H9 (cell line): ENCODE measurements around the gene JAG1. TPM values are rescaled to one million over a fixed set of nuclear protein-coding genes. Genes with fewer than 3 reads are reported as not detected.
A peak's percentile ranks its signal among the peaks of the same experiment; 100 is the strongest.

Experiments used
- DNase-seq: peaks from one replicate; pipeline ENCODE4 v3.0.0-alpha.2; 2017
- H2AFZ ChIP-seq: one replicate; pipeline ENCODE4 v1.6.1; 2013; ENCODE audit warnings: mild to moderate bottlenecking, low read length, control low read depth, moderate library complexity
- H2AK5ac ChIP-seq: 2 replicates; pipeline ENCODE4 v1.6.1; 2013; ENCODE audit warnings: low read length, control low read depth, mixed read lengths; ENCODE audit not compliant: insufficient read length
- H2BK120ac ChIP-seq: one replicate; pipeline ENCODE4 v1.6.1; 2013; ENCODE audit warnings: low read depth, mild to moderate bottlenecking, low read length, control low read depth, inconsistent platforms; ENCODE audit not compliant: poor library complexity, severe bottlenecking
- H2BK12ac ChIP-seq: 2 replicates; pipeline ENCODE4 v1.6.1; 2013; ENCODE audit warnings: low read length, control low read depth, mixed read lengths, low read depth; ENCODE audit not compliant: insufficient read length
- H2BK15ac ChIP-seq: 2 replicates; pipeline ENCODE4 v1.6.1; 2013; ENCODE audit warnings: low read depth, low read length, control low read depth
- H2BK20ac ChIP-seq: one replicate; pipeline ENCODE4 v1.6.1; 2013; ENCODE audit warnings: low read depth, mild to moderate bottlenecking, low read length, control low read depth, inconsistent platforms; ENCODE audit not compliant: poor library complexity, severe bottlenecking
- H2BK5ac ChIP-seq: 2 replicates; pipeline ENCODE4 v1.6.1; 2013; ENCODE audit warnings: low read length, control low read depth, mixed read lengths; ENCODE audit not compliant: insufficient read length
- H3K14ac ChIP-seq: 2 replicates; pipeline ENCODE4 v1.6.1; 2013; ENCODE audit warnings: low read length, control low read depth; ENCODE audit not compliant: insufficient read depth
- H3K18ac ChIP-seq: 2 replicates; pipeline ENCODE4 v1.6.1; 2013; ENCODE audit warnings: low read depth, mild to moderate bottlenecking, mixed read lengths, low read length, control low read depth; ENCODE audit not compliant: insufficient read length
- H3K23ac ChIP-seq: 2 replicates; pipeline ENCODE4 v1.6.1; 2013; ENCODE audit warnings: low read length, control low read depth, mixed read lengths, low read depth; ENCODE audit not compliant: insufficient read length
- H3K23me2 ChIP-seq: 2 replicates; pipeline ENCODE4 v1.6.1; 2013; ENCODE audit warnings: low read depth, mild to moderate bottlenecking, mixed read lengths, low read length, control low read depth; ENCODE audit not compliant: insufficient read length, poor library complexity, severe bottlenecking
- H3K27ac ChIP-seq: 2 replicates; pipeline ENCODE4 v1.5.1; 2013; ENCODE audit warnings: low read length, control low read depth, mixed read lengths, low read depth; ENCODE audit not compliant: insufficient read length
- H3K27me3 ChIP-seq: 2 replicates; pipeline ENCODE4 v1.6.1; 2013; ENCODE audit warnings: low read length, control low read depth, inconsistent platforms; ENCODE audit not compliant: insufficient read depth
- H3K4ac ChIP-seq: 2 replicates; pipeline ENCODE4 v1.6.1; 2013; ENCODE audit warnings: low read depth, mild to moderate bottlenecking, control low read depth, inconsistent platforms, low read length, moderate library complexity
- H3K4me1 ChIP-seq: 2 replicates; pipeline ENCODE4 v1.6.1; 2013; ENCODE audit warnings: low read length, control low read depth, inconsistent platforms; ENCODE audit not compliant: insufficient read depth
- H3K4me2 ChIP-seq: 2 replicates; pipeline ENCODE4 v1.6.1; 2013; ENCODE audit warnings: low read length, control low read depth, mixed read lengths; ENCODE audit not compliant: insufficient read length, insufficient read depth
- H3K56ac ChIP-seq: 2 replicates; pipeline ENCODE4 v1.6.1; 2013; ENCODE audit warnings: low read depth, mild to moderate bottlenecking, mixed read lengths, low read length, control low read depth; ENCODE audit not compliant: insufficient read length
- H3K79me1 ChIP-seq: 2 replicates; pipeline ENCODE4 v1.6.1; 2013; ENCODE audit warnings: low read depth, mild to moderate bottlenecking, moderate library complexity, low read length, control low read depth, inconsistent platforms; ENCODE audit not compliant: insufficient read depth, poor library complexity, severe bottlenecking
- H3K79me2 ChIP-seq: 2 replicates; pipeline ENCODE4 v1.6.1; 2013; ENCODE audit warnings: low read length, control low read depth, inconsistent platforms; ENCODE audit not compliant: insufficient read depth
- H3K9ac ChIP-seq: 2 replicates; pipeline ENCODE4 v1.6.1; 2013; ENCODE audit warnings: low read length, control low read depth, mixed read lengths; ENCODE audit not compliant: insufficient read length; ENCODE audit errors: extremely low read depth
- H3K9me3 ChIP-seq: one replicate; pipeline ENCODE4 v1.6.1; 2013; ENCODE audit warnings: low read depth, low read length, inconsistent platforms; ENCODE audit not compliant: control insufficient read depth
- H3T11ph ChIP-seq: one replicate; pipeline ENCODE4 v1.6.1; 2013; ENCODE audit warnings: mild to moderate bottlenecking, low read length, control low read depth, inconsistent platforms
- H4K20me1 ChIP-seq: one replicate; pipeline ENCODE4 v1.6.1; 2013; ENCODE audit not compliant: control insufficient read depth, insufficient read length, insufficient read depth
- H4K5ac ChIP-seq: 2 replicates; pipeline ENCODE4 v1.6.1; 2013; ENCODE audit warnings: low read depth, mild to moderate bottlenecking, mixed read lengths, low read length, control low read depth; ENCODE audit not compliant: insufficient read length
- H4K8ac ChIP-seq: replicated peaks from 2 replicates; pipeline ENCODE4 v1.6.1; 2013; ENCODE audit warnings: low read length, control low read depth, mixed read lengths, low read depth; ENCODE audit not compliant: insufficient read length
- H4K91ac ChIP-seq: 2 replicates; pipeline ENCODE4 v1.6.1; 2013; ENCODE audit warnings: low read depth, mild to moderate bottlenecking, moderate library complexity, mixed read lengths, low read length, control low read depth; ENCODE audit not compliant: insufficient read length
- H3K27ac Mint-ChIP-seq, 3 experiments: 2 replicates in 2 of 3; 3 replicates in 1 of 3; pipeline ENCODE4 v1.8.0; 2020 to 2021; ENCODE audit warnings: mixed read lengths in 3 of 3, mild to moderate bottlenecking in 1 of 3, moderate library complexity in 1 of 3
- H3K27me3 Mint-ChIP-seq: 2 replicates; pipeline ENCODE4 v1.8.0; 2021; ENCODE audit warnings: low read depth, mild to moderate bottlenecking, moderate library complexity, mixed read lengths
- H3K36me3 Mint-ChIP-seq, 3 experiments: 2 replicates in 2 of 3; 3 replicates in 1 of 3; pipeline ENCODE4 v1.8.0; 2020 to 2021; ENCODE audit warnings: low read depth in 3 of 3, mixed read lengths in 3 of 3; ENCODE audit not compliant: insufficient read depth in 1 of 3
- H3K4me1 Mint-ChIP-seq, 2 experiments: 2 replicates each; pipeline ENCODE4 v1.8.0; 2020; ENCODE audit warnings: mixed read lengths in 2 of 2
- H3K4me3 Mint-ChIP-seq, 2 experiments: 2 replicates in 1 of 2; 3 replicates in 1 of 2; pipeline ENCODE4 v1.8.0; 2020 to 2021; ENCODE audit warnings: mild to moderate bottlenecking in 2 of 2, mixed read lengths in 2 of 2, moderate library complexity in 1 of 2
- H3K9me3 Mint-ChIP-seq, 2 experiments: 2 replicates in 1 of 2; 3 replicates in 1 of 2; pipeline ENCODE4 v1.8.0; 2020; ENCODE audit warnings: mild to moderate bottlenecking in 2 of 2, mixed read lengths in 2 of 2, moderate library complexity in 1 of 2
- WGBS: extraction: QIAGEN DNeasy Blood & Tissue Kit; methylation state at CpG from one replicate; pipeline ENCODE4 v1.1.7; 2013; ENCODE audit warnings: missing lambda C conversion rate, low lambda C conversion rate, mixed read lengths; ENCODE audit not compliant: insufficient read length; ENCODE audit errors: extremely low coverage; 5-methylcytosine and 5-hydroxymethylcytosine counted together
- total RNA-seq: library from RNA; stranded (reverse); gene quantifications from 2 replicates; pipeline ENCODE4 v1.2.1, GENCODE V29; 2021
- TF ChIP-seq, protein P1 (sequence below): fragments of 200-600 bp; sonication (generic); conservative IDR thresholded peaks from 3 replicates; pipeline ENCODE4 v1.8.0; 2021; ENCODE audit warnings: antibody characterized with exemption, mild to moderate bottlenecking

JAG1 gene
- total RNA-seq, 1 experiment from 2014 or later: 58.1 TPM

DNA sequence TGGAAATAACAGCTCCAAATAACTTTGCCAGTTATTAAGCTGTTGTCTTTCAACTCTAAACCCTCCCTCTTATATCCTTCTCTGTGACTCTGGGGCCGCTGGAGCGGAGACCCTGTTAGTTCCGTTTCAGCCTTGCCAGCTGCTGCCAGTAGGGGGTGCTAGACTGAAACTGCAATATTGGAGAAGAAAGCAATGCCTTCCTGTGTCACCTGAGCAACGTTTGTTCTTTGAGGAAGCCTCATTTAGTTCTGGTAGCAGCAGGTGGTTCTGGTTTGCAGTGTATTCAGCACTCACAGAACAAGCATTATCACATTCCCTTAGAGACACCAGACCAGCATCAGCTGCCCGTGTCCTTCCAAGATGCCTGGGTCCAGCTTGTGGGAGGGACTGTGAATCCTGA is 22.9 kb upstream of the JAG1 start:
- Mint-ChIP-seq H3K4me1 (peaks cover 3 to 6% of the 10 kb centered on the region in 2 experiments; a peak in 3 of 4 replicates), H3K36me3 (0 out of 7 replicates have a peak, but pooled peaks cover 0 to 2% (median 0%) of the 10 kb centered on the region in 3 experiments), H3K27ac (no peak overlapping the region), H3K9me3 (no peaks in the 10 kb centered on the region; a peak in 1 of 5 replicates), H3K27me3 (no peaks in the 10 kb centered on the region), H3K4me3 (no peak overlapping the region)
- Histone ChIP-seq H3K23ac (no peak overlapping the region), H3K9ac (no peak overlapping the region), H3K4me1 (0 out of 2 replicates have a peak, but pooled peaks cover 2% of the 10 kb centered on the region), H3K23me2 (no peaks in the 10 kb centered on the region), H2AFZ (no peak overlapping the region), H3K56ac (no peak overlapping the region), H3K18ac (no peak overlapping the region), H3K79me2 (no peaks in the 10 kb centered on the region), H2BK120ac (no peak overlapping the region), H4K8ac (no peak overlapping the region), H3K9me3 (no peaks in the 10 kb centered on the region), H3K27me3 (no peaks in the 10 kb centered on the region), H4K91ac (no peak overlapping the region), H3K14ac (no peak overlapping the region), H3K4me2 (no peak overlapping the region), H3K79me1 (no peaks in the 10 kb centered on the region), H4K20me1 (no peaks in the 10 kb centered on the region), H3K4ac (no peak overlapping the region), H2BK12ac (no peak overlapping the region), H2BK5ac (no peak overlapping the region), H4K5ac (no peak overlapping the region), H2BK15ac (no peak overlapping the region), H2BK20ac (no peak overlapping the region), H3K27ac (no peak overlapping the region), H2AK5ac (no peak overlapping the region), H3T11ph (no peak overlapping the region)
- TF ChIP-seq, protein P1, sequence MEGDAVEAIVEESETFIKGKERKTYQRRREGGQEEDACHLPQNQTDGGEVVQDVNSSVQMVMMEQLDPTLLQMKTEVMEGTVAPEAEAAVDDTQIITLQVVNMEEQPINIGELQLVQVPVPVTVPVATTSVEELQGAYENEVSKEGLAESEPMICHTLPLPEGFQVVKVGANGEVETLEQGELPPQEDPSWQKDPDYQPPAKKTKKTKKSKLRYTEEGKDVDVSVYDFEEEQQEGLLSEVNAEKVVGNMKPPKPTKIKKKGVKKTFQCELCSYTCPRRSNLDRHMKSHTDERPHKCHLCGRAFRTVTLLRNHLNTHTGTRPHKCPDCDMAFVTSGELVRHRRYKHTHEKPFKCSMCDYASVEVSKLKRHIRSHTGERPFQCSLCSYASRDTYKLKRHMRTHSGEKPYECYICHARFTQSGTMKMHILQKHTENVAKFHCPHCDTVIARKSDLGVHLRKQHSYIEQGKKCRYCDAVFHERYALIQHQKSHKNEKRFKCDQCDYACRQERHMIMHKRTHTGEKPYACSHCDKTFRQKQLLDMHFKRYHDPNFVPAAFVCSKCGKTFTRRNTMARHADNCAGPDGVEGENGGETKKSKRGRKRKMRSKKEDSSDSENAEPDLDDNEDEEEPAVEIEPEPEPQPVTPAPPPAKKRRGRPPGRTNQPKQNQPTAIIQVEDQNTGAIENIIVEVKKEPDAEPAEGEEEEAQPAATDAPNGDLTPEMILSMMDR: peak; percentile 88
- no CpG with 5 or more reads among the region's 5 CpGs for WGBS
- DNase-seq: peak; percentile 62
